Body of pancreas (tissue), 4 donors: ENCODE data around the gene VPS13C.

Experiments used
- CTCF ChIP-seq, 7 experiments: fragments of 450-650 bp in 4 of 7; fragments of 200-600 bp in 3 of 7; sonication (generic) in 3 of 7; IDR thresholded peaks; one replicate each; pipeline ENCODE4 v1.5.1; 2016 to 2019; ENCODE audit warnings: antibody characterized with exemption in 7 of 7
- POLR2A ChIP-seq, 3 donors: fragments of 450-650 bp; IDR thresholded peaks; one replicate each; pipeline ENCODE4 v1.6.1; 2016; ENCODE audit warnings: antibody characterized with exemption in 3 of 3, mild to moderate bottlenecking in 2 of 3

GRCh38 chr15:61807281-61807929 lies 252.8 kb downstream of the VPS13C start:
- no peak for TF ChIP-seq POLR2A (IDR thresholded peaks at IDR 0.05)
- TF ChIP-seq CTCF (IDR thresholded peaks at IDR 0.05), result no peak
